ENCODE measurements around the gene PHACTR2. TPM values are rescaled to one million over a fixed set of nuclear protein-coding genes. Genes with fewer than 3 reads are reported as not detected.
A peak's percentile ranks its signal among the peaks of the same experiment; 100 is the strongest.

The PHACTR2 gene
- total RNA-seq, 6 donors from 2014 or later = 68.1 to 133 (median 109) TPM

DNA sequence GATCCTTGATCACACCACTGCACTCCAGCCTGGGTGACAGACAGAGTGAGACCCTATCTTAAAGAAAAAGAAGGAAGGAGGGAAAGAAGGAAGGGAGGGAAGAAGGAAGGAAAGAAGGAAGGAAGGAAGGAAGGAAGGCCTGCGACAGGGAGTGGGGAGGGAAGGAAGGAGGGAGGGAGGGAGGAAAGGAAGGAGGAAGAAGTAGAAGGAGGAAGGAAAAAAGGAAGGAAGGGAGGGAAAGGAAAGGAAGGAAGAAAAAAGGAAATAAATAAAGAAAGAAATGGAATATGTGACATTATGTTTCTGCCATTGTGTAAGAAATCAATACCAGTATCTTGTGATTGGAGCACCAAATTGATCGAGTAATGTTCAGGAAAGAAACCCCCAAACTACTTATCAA, 16.2 kb downstream of the PHACTR2 start:
- ATAC-seq (ENCODE audit: low FRiP score in 2 of 2) (no peak), DNase-seq (no peak)
- H3K9me3 ChIP-seq = no peaks in the 10 kb centered on the region
- TF ChIP-seq POLR2AphosphoS5 (IDR thresholded peaks at IDR 0.05) = no peak
- no peak for TF ChIP-seq EP300 (IDR thresholded peaks at IDR 0.05)
- TF ChIP-seq, protein P1, sequence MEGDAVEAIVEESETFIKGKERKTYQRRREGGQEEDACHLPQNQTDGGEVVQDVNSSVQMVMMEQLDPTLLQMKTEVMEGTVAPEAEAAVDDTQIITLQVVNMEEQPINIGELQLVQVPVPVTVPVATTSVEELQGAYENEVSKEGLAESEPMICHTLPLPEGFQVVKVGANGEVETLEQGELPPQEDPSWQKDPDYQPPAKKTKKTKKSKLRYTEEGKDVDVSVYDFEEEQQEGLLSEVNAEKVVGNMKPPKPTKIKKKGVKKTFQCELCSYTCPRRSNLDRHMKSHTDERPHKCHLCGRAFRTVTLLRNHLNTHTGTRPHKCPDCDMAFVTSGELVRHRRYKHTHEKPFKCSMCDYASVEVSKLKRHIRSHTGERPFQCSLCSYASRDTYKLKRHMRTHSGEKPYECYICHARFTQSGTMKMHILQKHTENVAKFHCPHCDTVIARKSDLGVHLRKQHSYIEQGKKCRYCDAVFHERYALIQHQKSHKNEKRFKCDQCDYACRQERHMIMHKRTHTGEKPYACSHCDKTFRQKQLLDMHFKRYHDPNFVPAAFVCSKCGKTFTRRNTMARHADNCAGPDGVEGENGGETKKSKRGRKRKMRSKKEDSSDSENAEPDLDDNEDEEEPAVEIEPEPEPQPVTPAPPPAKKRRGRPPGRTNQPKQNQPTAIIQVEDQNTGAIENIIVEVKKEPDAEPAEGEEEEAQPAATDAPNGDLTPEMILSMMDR (IDR thresholded peaks at IDR 0.05) = no peak
- TF ChIP-seq POLR2A (IDR thresholded peaks at IDR 0.05) = no peak
- H3K27me3 ChIP-seq = no peaks in the 10 kb centered on the region
- H3K4me1 ChIP-seq = peaks cover 60 to 86% (median 68%) of the 10 kb centered on the region in 4 donors
- H3K27ac ChIP-seq = peak overlapping the region in 2 of 4 donors; percentile 20 to 48
- WGBS, 2 donors = 67 to 80% methylated on average over 2 of the region's 2 CpGs
- H3K4me3 ChIP-seq = no peak overlapping the region
- no peaks in the 10 kb centered on the region for H3K36me3 ChIP-seq

DNA sequence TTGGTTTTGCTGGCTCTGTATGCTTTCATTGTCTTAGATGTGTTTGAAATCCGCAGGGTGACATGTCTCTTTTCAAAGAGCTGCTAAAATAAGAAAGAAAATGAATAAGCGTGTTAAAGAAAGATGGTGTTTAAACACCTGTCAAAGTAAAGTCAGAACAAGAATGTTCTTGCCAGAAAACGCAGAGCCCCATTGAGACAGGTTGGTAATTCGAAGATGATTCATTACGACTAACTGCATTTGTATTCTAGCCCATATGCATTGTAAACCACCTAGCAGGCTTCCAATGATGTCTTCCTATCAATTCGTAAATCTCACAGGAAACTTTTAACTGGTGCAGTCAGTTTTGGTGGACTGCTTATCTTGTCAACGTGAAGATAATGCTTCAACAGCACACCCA, 16.8 kb downstream of the PHACTR2 start:
- Histone ChIP-seq H3K27ac (peak overlapping the region in 2 of 4 donors; percentile 13 to 48), H3K4me3 (no peak overlapping the region), H3K9me3 (no peaks in the 10 kb centered on the region), H3K27me3 (no peaks in the 10 kb centered on the region), H3K4me1 (peaks cover 63 to 91% (median 72%) of the 10 kb centered on the region in 4 donors), H3K36me3 (no peaks in the 10 kb centered on the region)
- 78 to 80% methylated on average over 7 of the region's 7 CpGs for WGBS, 2 donors
- ATAC-seq (ENCODE audit: low FRiP score in 2 of 2) (no peak), DNase-seq (no peak)
- TF ChIP-seq POLR2A (IDR thresholded peaks at IDR 0.05) (no peak), EP300 (IDR thresholded peaks at IDR 0.05) (no peak), POLR2AphosphoS5 (IDR thresholded peaks at IDR 0.05) (no peak)
- TF ChIP-seq, protein P1 (IDR thresholded peaks at IDR 0.05) = no peak

DNA sequence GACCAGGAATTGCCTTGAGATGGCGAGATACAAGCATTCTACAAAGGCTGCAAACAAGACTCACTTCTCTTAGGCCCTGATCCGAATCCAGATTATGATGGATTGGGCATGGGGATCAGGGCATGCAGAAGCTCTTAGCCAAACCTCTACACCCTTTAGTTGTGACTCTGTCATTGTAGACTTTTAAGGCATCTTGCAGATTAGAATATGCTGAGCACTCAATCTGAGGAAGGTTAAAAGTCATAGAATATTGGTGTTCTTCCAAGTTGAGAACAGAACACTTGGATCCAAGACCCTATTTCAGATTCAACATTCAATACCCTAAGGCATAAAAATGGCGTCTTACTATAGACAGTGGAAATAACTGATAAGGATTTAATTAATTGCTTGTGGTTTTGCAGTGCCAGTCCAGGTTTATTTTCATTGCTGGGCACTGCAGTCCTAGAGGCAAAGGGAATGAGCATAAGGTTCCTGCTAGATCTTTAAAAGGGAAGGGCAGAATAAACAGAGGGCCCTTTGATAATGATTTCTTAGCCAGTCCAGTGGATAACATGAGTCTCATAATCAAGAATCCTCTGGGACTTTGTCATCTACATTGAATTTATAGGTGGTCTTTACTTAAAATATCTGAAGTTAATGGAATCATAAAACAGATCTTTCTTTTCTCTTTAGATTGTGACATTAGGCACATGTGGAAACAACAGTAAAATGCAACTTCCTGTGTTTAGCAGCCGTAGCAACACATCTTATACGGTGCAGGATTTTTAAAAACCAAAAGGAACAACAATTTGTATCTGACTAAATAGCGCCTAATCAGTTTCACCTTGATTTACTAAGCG, 17.6 kb downstream of the PHACTR2 start:
- TF ChIP-seq EP300 (IDR thresholded peaks at IDR 0.05) (no peak), POLR2AphosphoS5 (IDR thresholded peaks at IDR 0.05) (no peak), POLR2A (IDR thresholded peaks at IDR 0.05) (no peak)
- TF ChIP-seq, protein P1 (IDR thresholded peaks at IDR 0.05) = no peak
- Histone ChIP-seq H3K4me3 (no peak overlapping the region), H3K36me3 (no peaks in the 10 kb centered on the region), H3K9me3 (no peaks in the 10 kb centered on the region), H3K4me1 (peaks cover 65 to 85% (median 71%) of the 10 kb centered on the region in 4 donors), H3K27me3 (no peaks in the 10 kb centered on the region), H3K27ac (peak overlapping the region; percentile 23 to 65 (median 36))
- no peak for ATAC-seq (ENCODE audit: low FRiP score in 2 of 2)
- WGBS, 2 donors = 50 to 54% methylated on average over 7 of the region's 7 CpGs
- no peak for DNase-seq

DNA sequence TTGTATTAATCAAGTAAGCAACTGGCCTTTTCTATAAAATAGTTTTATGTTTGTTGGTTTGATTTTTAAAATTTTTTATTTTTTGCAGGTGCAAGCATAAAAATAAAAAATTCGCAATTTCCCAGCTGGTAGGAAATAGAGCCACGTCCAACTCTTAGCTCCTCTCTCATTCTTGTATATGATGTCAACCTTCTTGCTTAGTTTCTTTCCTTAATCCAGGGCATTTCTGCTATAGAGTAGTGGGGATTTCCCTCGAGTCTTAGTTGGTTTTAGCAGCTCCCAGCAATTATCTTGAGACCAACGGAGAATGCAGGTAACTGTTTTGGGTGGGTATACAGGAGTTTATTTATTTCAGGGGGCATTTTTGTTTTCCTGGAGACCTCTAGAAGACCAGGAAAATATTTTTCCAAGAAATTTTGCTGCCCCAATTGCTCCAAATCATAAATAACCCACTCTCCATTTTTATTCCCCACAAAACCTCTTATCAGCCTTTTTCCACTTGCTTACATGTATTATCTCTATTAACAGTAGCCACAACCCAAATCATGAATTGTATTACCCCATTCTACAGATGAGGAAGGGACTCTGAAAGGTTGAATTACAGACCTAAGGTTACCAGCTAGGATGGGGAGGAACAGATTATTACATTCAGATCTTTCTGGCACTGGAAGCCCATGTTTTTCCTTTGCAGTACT, 18.4 kb downstream of the PHACTR2 start:
- no peaks in the 10 kb centered on the region for H3K9me3 ChIP-seq
- peaks cover 59 to 77% (median 65%) of the 10 kb centered on the region in 4 donors for H3K4me1 ChIP-seq
- ATAC-seq (ENCODE audit: low FRiP score in 2 of 2) = no peak
- 42 to 52% methylated on average over 4 of the region's 4 CpGs for WGBS, 2 donors
- H3K4me3 ChIP-seq = no peak overlapping the region
- no peaks in the 10 kb centered on the region for H3K27me3 ChIP-seq
- no peak for DNase-seq
- peak overlapping the region; percentile 3 to 65 (median 36) for H3K27ac ChIP-seq
- H3K36me3 ChIP-seq = no peaks in the 10 kb centered on the region
- no peak for TF ChIP-seq POLR2A (IDR thresholded peaks at IDR 0.05)
- TF ChIP-seq, protein P1 (IDR thresholded peaks at IDR 0.05) = no peak
- TF ChIP-seq EP300 (IDR thresholded peaks at IDR 0.05) = no peak
- TF ChIP-seq POLR2AphosphoS5 (IDR thresholded peaks at IDR 0.05) = no peak

Measured in upper lobe of left lung (tissue), 6 donors.